A549 (cell line): Measurements from ENCODE around the gene ZW10.

Experiments
- CTCF ChIP-seq: fragments of >200 bp; sonication (Bioruptor Twin); formaldehyde crosslinking; IDR thresholded peaks from 3 replicates; pipeline ENCODE4 v1.5.1; 2016
- MAFK ChIP-seq: fragments of 450-650 bp; IDR thresholded peaks from 2 replicates; pipeline ENCODE4 v1.6.1; 2014; ENCODE audit not compliant: partially characterized antibody
- NFE2L2 ChIP-seq: fragments of 150-350 bp; conservative IDR thresholded peaks from 2 replicates; pipeline ENCODE4 v1.6.1; 2014; ENCODE audit warnings: low read length
- NR3C1 ChIP-seq: fragments of >200 bp; sonication (Bioruptor Twin); formaldehyde crosslinking; IDR thresholded peaks from 3 replicates; pipeline ENCODE4 v1.6.1; 2017
- POLR2A ChIP-seq: IDR thresholded peaks from 2 replicates; pipeline ENCODE4 v1.6.1; 2012; ENCODE audit warnings: mild to moderate bottlenecking, low read length
- POLR2AphosphoS2 ChIP-seq: conservative IDR thresholded peaks from 2 replicates; pipeline ENCODE4 v1.6.1; 2012; ENCODE audit warnings: low read length, improper control_type of control experiment, inconsistent platforms
- RAD21 ChIP-seq, 2 experiments: fragments of >200 bp in 1 of 2; sonication (Bioruptor Twin) in 1 of 2; formaldehyde crosslinking in 1 of 2; IDR thresholded peaks in 1 of 2; conservative IDR thresholded peaks in 1 of 2; 2 replicates in 1 of 2; 3 replicates in 1 of 2; pipeline ENCODE4 v1.6.1; 2012 to 2018; ENCODE audit warnings: inconsistent platforms in 1 of 2
- REST ChIP-seq: fragments of 200-600 bp; sonication (generic); IDR thresholded peaks from 2 replicates; pipeline ENCODE4 v1.6.1; 2016; ENCODE audit warnings: antibody characterized with exemption, mild to moderate bottlenecking, moderate library complexity
- TP53 ChIP-seq: fragments of 250-450 bp; sonication (Bioruptor Pico); IDR thresholded peaks from 2 replicates; pipeline ENCODE4 v1.5.0; 2021; ENCODE audit warnings: mild to moderate bottlenecking, moderate library complexity
- TF ChIP-seq, protein P1 (sequence below): IDR thresholded peaks from 2 replicates; pipeline ENCODE4 v1.6.1; 2012
- TF ChIP-seq, protein P2 (sequence below): fragments of >200 bp; sonication (Bioruptor Twin); formaldehyde crosslinking; IDR thresholded peaks from 3 replicates; pipeline ENCODE4 v1.6.1; 2016

DNA sequence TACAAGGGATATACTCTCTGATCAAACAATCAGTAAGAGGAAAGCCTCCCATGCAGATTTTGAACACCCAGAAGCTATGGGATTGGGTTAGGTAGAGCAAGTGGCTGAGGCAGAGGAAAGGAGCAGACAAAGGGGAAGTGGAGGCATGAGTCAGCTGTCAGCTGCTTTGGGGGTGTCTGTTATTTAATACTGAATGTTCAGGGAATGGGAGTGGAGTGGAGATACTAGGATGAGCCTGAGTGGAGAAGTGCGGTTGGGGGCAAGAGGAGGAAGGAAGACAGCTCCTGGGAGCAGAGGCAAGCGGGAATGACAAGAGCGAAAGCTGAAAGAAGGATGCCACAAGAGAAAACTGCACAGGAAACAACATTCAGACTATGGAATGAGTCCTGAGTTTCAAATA is 44.7 kb downstream of the ZW10 start:
- TF ChIP-seq POLR2A = no peak
- no peak for TF ChIP-seq REST
- TF ChIP-seq, protein P1, sequence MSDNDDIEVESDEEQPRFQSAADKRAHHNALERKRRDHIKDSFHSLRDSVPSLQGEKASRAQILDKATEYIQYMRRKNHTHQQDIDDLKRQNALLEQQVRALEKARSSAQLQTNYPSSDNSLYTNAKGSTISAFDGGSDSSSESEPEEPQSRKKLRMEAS = no peak
- TF ChIP-seq RAD21 (conservative IDR thresholded peaks at IDR 0.05 in 1 of 2, IDR thresholded peaks at IDR 0.05 in 1 of 2) = no peak
- TF ChIP-seq CTCF = no peak
- TF ChIP-seq, protein P2, sequence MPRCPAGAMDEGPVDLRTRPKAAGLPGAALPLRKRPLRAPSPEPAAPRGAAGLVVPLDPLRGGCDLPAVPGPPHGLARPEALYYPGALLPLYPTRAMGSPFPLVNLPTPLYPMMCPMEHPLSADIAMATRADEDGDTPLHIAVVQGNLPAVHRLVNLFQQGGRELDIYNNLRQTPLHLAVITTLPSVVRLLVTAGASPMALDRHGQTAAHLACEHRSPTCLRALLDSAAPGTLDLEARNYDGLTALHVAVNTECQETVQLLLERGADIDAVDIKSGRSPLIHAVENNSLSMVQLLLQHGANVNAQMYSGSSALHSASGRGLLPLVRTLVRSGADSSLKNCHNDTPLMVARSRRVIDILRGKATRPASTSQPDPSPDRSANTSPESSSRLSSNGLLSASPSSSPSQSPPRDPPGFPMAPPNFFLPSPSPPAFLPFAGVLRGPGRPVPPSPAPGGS = no peak
- TF ChIP-seq TP53 = no peak
- TF ChIP-seq NR3C1 = no peak
- no peak for TF ChIP-seq POLR2AphosphoS2
- no peak for TF ChIP-seq MAFK
- TF ChIP-seq NFE2L2 = no peak
